GM19238 (cell line): Measurements from ENCODE around the gene USP26.
"Not testable (repeated sequence)": the region's sequence is repeated elsewhere in the genome, so short reads cannot be mapped to it uniquely, and the experiment has no call there.

ENCODE experiments used
- DNase-seq: peaks from one replicate; pipeline ENCODE4 v3.0.0; 2011; ENCODE audit warnings: low spot score; ENCODE audit not compliant: insufficient read length

Gene USP26

GRCh38 chrX:133097031-133097430 lies at the start of gene USP26:
USP26 (minus strand) TSS chrX:133097109; CDS start chrX:133028220, 68,889 bp downstream.
- no peak for DNase-seq

GRCh38 chrX:133134282-133134681 lies 37.4 kb upstream of the USP26 start:
- no peak for DNase-seq

- no peak for DNase-seq
Measured at GRCh38 chrX:133120406-133120805, 23.5 kb upstream of the USP26 start.

- DNase-seq, result no peak
Measured at GRCh38 chrX:133094098-133094731, 2.7 kb downstream of the USP26 start.

GRCh38 chrX:133090236-133090809 lies 6.6 kb downstream of the USP26 start:
- no peak for DNase-seq

GRCh38 chrX:133089411-133089810 lies 7.5 kb downstream of the USP26 start:
- DNase-seq, result no peak

GRCh38 chrX:133085785-133086184 lies 11.1 kb downstream of the USP26 start:
- DNase-seq, result no peak

- DNase-seq, result not testable (repeated sequence)
Measured at GRCh38 chrX:133085056-133085455, 11.9 kb downstream of the USP26 start.

GRCh38 chrX:133083899-133084298 lies 13.0 kb downstream of the USP26 start:
- DNase-seq, result no peak

- DNase-seq, result no peak
Measured at GRCh38 chrX:133081990-133082389, 14.9 kb downstream of the USP26 start.

- DNase-seq, result not testable (repeated sequence)
Measured at GRCh38 chrX:133077856-133078255, 19.1 kb downstream of the USP26 start.

- no peak for DNase-seq
Measured at GRCh38 chrX:133072566-133072965, 24.3 kb downstream of the USP26 start.

GRCh38 chrX:133068461-133068860 lies 28.4 kb downstream of the USP26 start:
- no peak for DNase-seq

- DNase-seq, result no peak
Measured at GRCh38 chrX:133056341-133056740, 40.6 kb downstream of the USP26 start.

- no peak for DNase-seq
Measured at GRCh38 chrX:133054761-133055405, 42.0 kb downstream of the USP26 start.

GRCh38 chrX:133053861-133054598 lies 42.9 kb downstream of the USP26 start:
- no peak for DNase-seq

- no peak for DNase-seq
Measured at GRCh38 chrX:133048751-133049150, 48.2 kb downstream of the USP26 start.

- no peak for DNase-seq
Measured at GRCh38 chrX:133046601-133047000, 50.3 kb downstream of the USP26 start.

- DNase-seq, result no peak
Measured at GRCh38 chrX:133045986-133046385, 50.9 kb downstream of the USP26 start.

GRCh38 chrX:133044145-133044786 lies 52.6 kb downstream of the USP26 start:
- not testable (repeated sequence) for DNase-seq

GRCh38 chrX:133042260-133042659 lies 54.6 kb downstream of the USP26 start:
- no peak for DNase-seq

GRCh38 chrX:133033010-133033409 lies 63.9 kb downstream of the USP26 start:
- DNase-seq, result no peak
